ENCODE results near the gene NUMA1.

Gene NUMA1

GRCh38 chr11:71955898-71956456 is 124.4 kb downstream of the NUMA1 start:
- Mint-ChIP-seq H3K27me3 (ENCODE audit: low read depth) (no peaks in the 10 kb centered on the region), H3K4me1 (no peaks in the 10 kb centered on the region), H3K36me3 (ENCODE audit: low read depth) (peaks cover 8% of the 10 kb centered on the region), H3K9me3 (peaks cover 4% of the 10 kb centered on the region), H3K4me3 (no peak overlapping the region), H3K27ac (no peak overlapping the region)
- TF ChIP-seq CTCF (IDR thresholded peaks at IDR 0.05; ENCODE audit: unreplicated experiment in 3 of 3): no peak
